Uterus (tissue), 4 donors: Measurements from ENCODE around the gene RIPOR3. TPM values are rescaled to one million over a fixed set of nuclear protein-coding genes. Genes with fewer than 3 reads are reported as not detected.

Experiments used
- DNase-seq, 2 donors: peaks; one replicate each; pipeline ENCODE4 v3.0.0-alpha.2; 2019 to 2020
- H3K27ac ChIP-seq, 2 donors: fragments of 200-600 bp; sonication (generic); 1 replicate in 1 of 2; 2 replicates in 1 of 2; pipeline ENCODE4 v1.5.1; 2016 to 2018
- H3K27me3 ChIP-seq, 2 donors: fragments of 200-600 bp; sonication (generic); one replicate each; pipeline ENCODE4 v1.5.1; 2018 to 2019; ENCODE audit warnings: control low read depth in 1 of 2
- H3K36me3 ChIP-seq, 2 donors: fragments of 200-600 bp; sonication (generic); one replicate each; pipeline ENCODE4 v1.5.1; 2019; ENCODE audit warnings: control low read depth in 1 of 2
- H3K4me1 ChIP-seq, 2 donors: fragments of 200-600 bp; sonication (generic); one replicate each; pipeline ENCODE4 v1.5.1; 2018 to 2019; ENCODE audit warnings: control low read depth in 1 of 2
- H3K4me3 ChIP-seq, 2 donors: fragments of 200-600 bp; sonication (generic); 1 replicate in 1 of 2; 2 replicates in 1 of 2; pipeline ENCODE4 v1.5.1; 2018 to 2019; ENCODE audit warnings: mild to moderate bottlenecking in 1 of 2
- H3K9me3 ChIP-seq, 2 donors: fragments of 200-600 bp; sonication (generic); one replicate each; pipeline ENCODE4 v1.5.1; 2019; ENCODE audit warnings: control low read depth in 1 of 2
- POLR2A ChIP-seq, 2 donors: fragments of 450-650 bp; IDR thresholded peaks; one replicate each; pipeline ENCODE4 v1.6.1; 2016; ENCODE audit warnings: antibody characterized with exemption in 2 of 2, mild to moderate bottlenecking in 1 of 2, moderate library complexity in 1 of 2
- intact Hi-C: fragments of 100-400 bp; cut with DNase I; formaldehyde crosslinking; loops from one replicate; pipeline ENCODE4 v1.15.1; 2023; ENCODE audit warnings: low total_unique reads
- total RNA-seq, 4 donors: library from RNA; depleted of rRNA in 3 of 4; stranded (reverse); fragments of >200 nt in 3 of 4; gene quantifications; one replicate each; pipeline versions ENCODE4 v1.1.0 to v1.2.4, GENCODE V29; 2014 to 2023
- TF ChIP-seq, protein P1 (sequence below), 4 experiments: fragments of 200-600 bp in 2 of 4; fragments of 450-650 bp in 2 of 4; sonication (generic) in 2 of 4; IDR thresholded peaks; one replicate each; pipeline ENCODE4 v1.5.1; 2016 to 2019; ENCODE audit warnings: antibody characterized with exemption in 4 of 4, mild to moderate bottlenecking in 2 of 4, moderate library complexity in 1 of 4
- donor health status: DM: yes; HTN: yes; CAD: no.

Gene RIPOR3
- total RNA-seq, 4 donors from 2014 or later: 9.1 to 85.4 (median 17.8) TPM

DNA sequence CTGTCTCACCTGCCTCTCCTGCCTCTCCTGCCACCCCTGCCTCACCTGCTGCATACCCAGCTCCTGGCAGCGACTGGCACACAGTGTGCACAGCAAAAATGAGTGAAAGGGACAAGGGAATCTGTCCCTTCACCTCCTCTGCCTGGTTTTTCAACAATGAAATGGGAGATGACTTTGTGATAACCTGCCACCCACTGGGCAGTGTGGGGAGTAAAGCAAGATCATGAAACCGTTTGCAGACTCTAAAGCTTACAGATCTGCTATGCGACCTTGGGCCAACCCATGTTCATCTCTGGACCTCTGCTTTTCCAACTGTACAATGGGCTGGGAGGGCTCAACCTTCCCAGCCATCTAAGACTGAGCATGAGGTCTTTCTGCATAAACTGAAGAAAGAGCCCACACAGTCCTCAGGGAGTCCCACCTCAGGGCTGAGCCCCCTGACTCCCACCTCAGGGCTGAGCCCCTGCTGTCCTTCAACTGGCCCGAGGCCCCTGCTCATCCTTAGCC is 81.1 kb downstream of the RIPOR3 start:
- H3K36me3 ChIP-seq: no peaks in the 10 kb centered on the region
- no peaks in the 10 kb centered on the region for H3K4me1 ChIP-seq
- DNase-seq: no peak
- no peak overlapping the region for H3K27ac ChIP-seq
- H3K9me3 ChIP-seq: no peaks in the 10 kb centered on the region
- H3K4me3 ChIP-seq: no peak overlapping the region
- TF ChIP-seq, protein P1, sequence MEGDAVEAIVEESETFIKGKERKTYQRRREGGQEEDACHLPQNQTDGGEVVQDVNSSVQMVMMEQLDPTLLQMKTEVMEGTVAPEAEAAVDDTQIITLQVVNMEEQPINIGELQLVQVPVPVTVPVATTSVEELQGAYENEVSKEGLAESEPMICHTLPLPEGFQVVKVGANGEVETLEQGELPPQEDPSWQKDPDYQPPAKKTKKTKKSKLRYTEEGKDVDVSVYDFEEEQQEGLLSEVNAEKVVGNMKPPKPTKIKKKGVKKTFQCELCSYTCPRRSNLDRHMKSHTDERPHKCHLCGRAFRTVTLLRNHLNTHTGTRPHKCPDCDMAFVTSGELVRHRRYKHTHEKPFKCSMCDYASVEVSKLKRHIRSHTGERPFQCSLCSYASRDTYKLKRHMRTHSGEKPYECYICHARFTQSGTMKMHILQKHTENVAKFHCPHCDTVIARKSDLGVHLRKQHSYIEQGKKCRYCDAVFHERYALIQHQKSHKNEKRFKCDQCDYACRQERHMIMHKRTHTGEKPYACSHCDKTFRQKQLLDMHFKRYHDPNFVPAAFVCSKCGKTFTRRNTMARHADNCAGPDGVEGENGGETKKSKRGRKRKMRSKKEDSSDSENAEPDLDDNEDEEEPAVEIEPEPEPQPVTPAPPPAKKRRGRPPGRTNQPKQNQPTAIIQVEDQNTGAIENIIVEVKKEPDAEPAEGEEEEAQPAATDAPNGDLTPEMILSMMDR (IDR thresholded peaks at IDR 0.05): no peak
- no peak for TF ChIP-seq POLR2A (IDR thresholded peaks at IDR 0.05)
- intact Hi-C loops: no loop called here
- no peaks in the 10 kb centered on the region for H3K27me3 ChIP-seq

DNA sequence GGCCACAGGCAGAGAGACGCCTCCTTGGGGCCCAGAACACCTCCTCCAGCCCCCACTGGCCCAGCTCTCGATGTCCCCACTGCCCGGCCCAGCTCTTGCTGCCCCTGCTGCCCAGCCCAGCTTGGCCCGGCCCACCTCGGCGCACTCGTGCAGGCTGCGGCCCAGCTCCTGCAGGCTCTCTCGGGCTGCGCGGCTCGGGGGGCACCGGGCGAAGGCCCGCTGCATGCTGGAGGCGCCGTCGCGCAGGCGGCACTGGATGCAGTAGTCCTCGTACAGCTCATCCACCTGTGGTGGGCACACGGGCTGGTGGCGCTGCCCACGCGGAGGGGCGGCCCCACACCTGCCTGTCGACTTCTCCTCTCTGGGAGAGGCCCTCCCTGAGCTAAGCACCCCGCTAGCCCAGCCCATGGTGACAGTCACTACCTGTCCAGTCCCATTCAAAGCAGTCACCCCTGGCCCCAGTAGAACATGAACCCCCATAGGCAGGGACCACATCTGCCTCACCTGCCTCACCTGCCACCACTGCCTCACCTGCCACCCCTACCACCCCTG is 81.8 kb downstream of the RIPOR3 start:
- Histone ChIP-seq H3K27me3 (no peaks in the 10 kb centered on the region), H3K36me3 (no peaks in the 10 kb centered on the region), H3K27ac (no peak overlapping the region), H3K4me3 (no peak overlapping the region), H3K9me3 (no peaks in the 10 kb centered on the region), H3K4me1 (no peaks in the 10 kb centered on the region)
- DNase-seq: no peak
- TF ChIP-seq, protein P1 (IDR thresholded peaks at IDR 0.05): no peak
- TF ChIP-seq POLR2A (IDR thresholded peaks at IDR 0.05): no peak
- intact Hi-C loops: no loop called here

DNA sequence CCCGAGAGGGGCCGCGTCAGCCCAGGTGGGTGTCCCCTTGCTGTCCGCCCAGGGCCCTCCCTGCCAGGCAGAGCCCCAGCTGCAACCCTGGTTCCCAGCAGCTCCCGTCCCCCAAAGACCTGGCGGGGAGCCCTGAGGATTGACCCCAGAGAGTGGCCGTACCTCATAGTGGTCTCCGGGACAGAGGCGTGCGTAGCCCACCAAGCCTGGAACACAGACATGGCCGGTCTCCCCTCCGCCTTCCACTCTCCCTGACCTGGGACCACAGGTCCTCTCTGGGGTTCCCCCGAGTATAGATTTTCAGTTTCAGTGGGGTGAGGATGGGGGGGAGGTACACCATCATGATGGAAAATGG is 82.6 kb downstream of the RIPOR3 start:
- Histone ChIP-seq H3K4me3 (no peak overlapping the region), H3K27me3 (no peaks in the 10 kb centered on the region), H3K27ac (no peak overlapping the region), H3K9me3 (no peaks in the 10 kb centered on the region), H3K4me1 (no peaks in the 10 kb centered on the region), H3K36me3 (no peaks in the 10 kb centered on the region)
- no peak for DNase-seq
- TF ChIP-seq, protein P1 (IDR thresholded peaks at IDR 0.05): no peak
- intact Hi-C loops: no loop called here

DNA sequence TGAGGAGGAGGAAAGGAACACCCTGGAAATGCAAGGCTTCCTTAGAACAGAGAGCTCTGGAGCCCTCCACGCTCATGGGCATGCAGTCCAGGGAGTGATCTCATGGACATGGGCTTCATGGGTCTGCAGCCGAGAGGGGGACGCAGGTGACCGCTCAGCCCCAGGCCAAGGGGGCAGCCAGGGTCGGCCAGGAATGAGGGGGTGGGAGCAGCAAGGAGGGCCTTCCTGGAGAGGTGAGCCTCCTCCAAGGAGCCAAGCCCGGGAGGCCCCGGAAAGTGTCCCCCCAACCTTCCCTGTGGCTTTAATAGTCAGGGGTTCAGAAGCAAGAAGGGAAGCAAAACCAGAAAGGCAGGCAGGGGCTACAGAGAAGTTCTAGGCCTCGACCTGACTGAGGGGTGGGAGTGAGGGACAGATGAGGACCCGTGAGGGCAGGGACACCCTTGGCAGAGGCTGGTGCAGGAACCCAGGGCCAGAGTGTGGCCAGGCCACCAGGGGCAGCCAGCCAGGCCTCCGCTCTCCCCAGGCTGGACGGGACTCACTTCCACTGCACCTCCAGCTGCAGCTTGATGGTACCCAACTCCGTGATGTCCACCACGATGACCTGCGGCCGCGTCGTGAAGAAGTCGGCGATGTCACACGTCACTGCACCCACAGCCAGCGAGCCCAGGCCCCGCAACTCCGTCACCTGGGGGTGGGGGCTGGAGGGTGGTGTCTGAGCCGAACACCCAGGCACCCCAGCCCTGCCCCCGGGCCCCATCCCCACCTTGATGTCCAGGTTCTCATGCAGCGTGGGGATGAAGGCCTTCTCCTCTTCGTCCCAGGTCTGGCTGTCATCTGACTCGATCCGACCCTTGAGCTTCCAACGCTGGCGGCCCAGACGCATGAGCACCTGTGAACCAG is 83.2 kb downstream of the RIPOR3 start:
- no peaks in the 10 kb centered on the region for H3K36me3 ChIP-seq
- no peaks in the 10 kb centered on the region for H3K4me1 ChIP-seq
- DNase-seq: no peak
- TF ChIP-seq POLR2A (IDR thresholded peaks at IDR 0.05): no peak
- TF ChIP-seq, protein P1 (IDR thresholded peaks at IDR 0.05): no peak
- H3K4me3 ChIP-seq: no peak overlapping the region
- intact Hi-C loops: no loop called here
- no peaks in the 10 kb centered on the region for H3K27me3 ChIP-seq
- H3K9me3 ChIP-seq: no peaks in the 10 kb centered on the region
- no peak overlapping the region for H3K27ac ChIP-seq

DNA sequence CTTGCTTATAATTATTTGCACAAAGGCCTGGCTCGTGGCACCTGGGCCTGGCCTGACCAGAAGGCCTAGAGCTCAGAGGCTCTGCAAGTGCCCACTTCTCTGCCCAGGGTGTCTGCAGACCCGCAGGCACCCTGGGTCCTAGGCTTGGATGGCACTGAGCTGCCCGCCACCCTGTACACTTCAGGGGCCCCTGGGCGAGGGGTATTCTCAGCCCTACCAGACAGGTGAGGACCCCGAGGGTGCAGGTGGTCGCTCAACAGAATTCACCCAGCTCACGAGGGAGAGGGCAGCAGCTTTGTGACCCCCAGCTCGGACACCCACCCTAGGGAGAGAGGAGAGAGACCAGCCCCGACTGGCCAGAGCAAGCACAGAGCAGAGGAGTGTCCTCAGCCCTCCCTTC is 83.9 kb downstream of the RIPOR3 start:
- no peak for DNase-seq
- TF ChIP-seq, protein P1 (IDR thresholded peaks at IDR 0.05): no peak
- TF ChIP-seq POLR2A (IDR thresholded peaks at IDR 0.05): no peak
- no peak overlapping the region for H3K27ac ChIP-seq
- H3K9me3 ChIP-seq: no peaks in the 10 kb centered on the region
- H3K4me3 ChIP-seq: no peak overlapping the region
- no peaks in the 10 kb centered on the region for H3K27me3 ChIP-seq
- H3K4me1 ChIP-seq: no peaks in the 10 kb centered on the region
- no peaks in the 10 kb centered on the region for H3K36me3 ChIP-seq
- intact Hi-C loops: no loop called here
